Stimulated activated CD8-positive, alpha-beta memory T cell treated with anti-CD3 and anti-CD28 coated beads, Interleukin-12 subunit alpha, Interleukin-12 subunit beta, amount 100 ng/mL, for 1 hour (primary cell): Measurements from ENCODE around the gene KCNE1.
"Not testable (repeated sequence)": the region's sequence is repeated elsewhere in the genome, so short reads cannot be mapped to it uniquely, and the experiment has no call there.

ENCODE experiments used
- DNase-seq: peaks from one replicate; pipeline ENCODE4 v3.0.0-alpha.2; 2020; ENCODE audit warnings: low read depth

The KCNE1 gene

GRCh38 chr21:34511787-34512455, at the start of gene KCNE1:
TSS of gene KCNE1 (minus strand) at chr21:34512210. CDS start at chr21:34449634, 62,576 bp downstream.
- DNase-seq = no peak

- no peak for DNase-seq
Measured at GRCh38 chr21:34561806-34562205, 49.8 kb upstream of the KCNE1 start.

GRCh38 chr21:34560609-34561008, 48.6 kb upstream of the KCNE1 start:
- no peak for DNase-seq

GRCh38 chr21:34560021-34560420, 48.0 kb upstream of the KCNE1 start:
- no peak for DNase-seq

GRCh38 chr21:34559089-34559631, 47.1 kb upstream of the KCNE1 start:
- DNase-seq = no peak

GRCh38 chr21:34558166-34558565, 46.2 kb upstream of the KCNE1 start:
- no peak for DNase-seq

- no peak for DNase-seq
Measured at GRCh38 chr21:34557261-34557660, 45.3 kb upstream of the KCNE1 start.

GRCh38 chr21:34554670-34555069, 42.7 kb upstream of the KCNE1 start:
- DNase-seq = not testable (repeated sequence)

GRCh38 chr21:34554227-34554626, 42.2 kb upstream of the KCNE1 start:
- no peak for DNase-seq

- no peak for DNase-seq
Measured at GRCh38 chr21:34553151-34553952, 41.3 kb upstream of the KCNE1 start.

GRCh38 chr21:34552360-34553098, 40.5 kb upstream of the KCNE1 start:
- DNase-seq = no peak

GRCh38 chr21:34550182-34550799, 38.3 kb upstream of the KCNE1 start:
- no peak for DNase-seq

- DNase-seq = no peak
Measured at GRCh38 chr21:34548781-34549376, 36.9 kb upstream of the KCNE1 start.

GRCh38 chr21:34546542-34546941, 34.5 kb upstream of the KCNE1 start:
- no peak for DNase-seq

- no peak for DNase-seq
Measured at GRCh38 chr21:34545079-34545884, 33.3 kb upstream of the KCNE1 start.

GRCh38 chr21:34544032-34544496, 32.1 kb upstream of the KCNE1 start:
- DNase-seq = no peak

GRCh38 chr21:34543017-34543416, 31.0 kb upstream of the KCNE1 start:
- DNase-seq = no peak

- no peak for DNase-seq
Measured at GRCh38 chr21:34540206-34540605, 28.2 kb upstream of the KCNE1 start.

GRCh38 chr21:34537838-34538237, 25.8 kb upstream of the KCNE1 start:
- DNase-seq = no peak

GRCh38 chr21:34536820-34537219, 24.8 kb upstream of the KCNE1 start:
- DNase-seq = no peak

GRCh38 chr21:34536311-34536710, 24.3 kb upstream of the KCNE1 start:
- no peak for DNase-seq
